H1 (cell line): ENCODE results near the gene RRN3. TPM values are rescaled to one million over a fixed set of nuclear protein-coding genes. Genes with fewer than 3 reads are reported as not detected.
"Not testable (repeated sequence)": the region's sequence is repeated elsewhere in the genome, so short reads cannot be mapped to it uniquely, and the experiment has no call there.

Experiments
- CTCF ChIA-PET: fragments of 300-600 bp; sonication (Branson Sonifier 250); formaldehyde crosslinking; loops from one replicate; lab custom pipeline; 2021; ENCODE audit not compliant: partially characterized antibody; lab: Charles Lee
- POLR2A ChIA-PET: fragments of 300-600 bp; sonication (Branson Sonifier 250); formaldehyde crosslinking; loops from one replicate; lab custom pipeline; 2021; ENCODE audit warnings: inconsistent platforms; ENCODE audit not compliant: partially characterized antibody; lab: Charles Lee
- DNase-seq, 2 experiments: peaks; one replicate each; pipeline versions ENCODE4 v3.0.0 to v3.0.0-alpha.2; 2010 to 2022; ENCODE audit warnings: low spot score in 2 of 2, low read depth in 1 of 2, mixed read lengths in 1 of 2
- FAIRE-seq: peaks from 2 replicates; lab custom pipeline; 2011; peaks lifted over from hg19 to GRCh38; lab: Jason Lieb, UNC
- H2AFZ ChIP-seq: 2 replicates; pipeline ENCODE4 v1.8.1; 2012; ENCODE audit warnings: low read length, inconsistent platforms
- H2AK5ac ChIP-seq: 2 replicates; pipeline ENCODE4 v1.6.1; 2013; ENCODE audit warnings: low read depth, low read length
- H2BK120ac ChIP-seq: replicated peaks from 2 replicates; pipeline ENCODE3; 2013; ENCODE audit warnings: low read depth, low read length, inconsistent platforms
- H2BK12ac ChIP-seq: 2 replicates; pipeline ENCODE4 v1.6.1; 2013; ENCODE audit warnings: low read depth, low read length
- H2BK15ac ChIP-seq: 2 replicates; pipeline ENCODE4 v1.6.1; 2013; ENCODE audit warnings: low read length
- H2BK20ac ChIP-seq: 2 replicates; pipeline ENCODE4 v1.6.1; 2013; ENCODE audit warnings: low read length
- H2BK5ac ChIP-seq: 2 replicates; pipeline ENCODE4 v1.6.1; 2013; ENCODE audit warnings: low read depth, low read length
- H3K14ac ChIP-seq: 2 replicates; pipeline ENCODE4 v1.6.1; 2013; ENCODE audit warnings: inconsistent platforms; ENCODE audit not compliant: insufficient read length
- H3K18ac ChIP-seq: 2 replicates; pipeline ENCODE4 v1.6.1; 2013; ENCODE audit warnings: low read length; ENCODE audit errors: extremely low read depth
- H3K23ac ChIP-seq: 2 replicates; pipeline ENCODE4 v1.6.1; 2013; ENCODE audit warnings: inconsistent platforms; ENCODE audit not compliant: insufficient read length
- H3K23me2 ChIP-seq: 2 replicates; pipeline ENCODE4 v1.6.1; 2013; ENCODE audit warnings: low read depth, low read length
- H3K27ac ChIP-seq: 2 replicates; pipeline ENCODE4 v1.6.1; 2011; ENCODE audit warnings: low read depth, low read length, inconsistent platforms
- H3K27me3 ChIP-seq, 4 experiments: replicated peaks in 1 of 4; 1 replicate in 1 of 4; 2 replicates in 3 of 4; pipeline versions ENCODE4 v1.6.1 to v1.8.1; 2011 to 2013; ENCODE audit warnings: low read length in 3 of 4, mild to moderate bottlenecking in 3 of 4, inconsistent platforms in 2 of 4, mixed read lengths in 2 of 4, moderate library complexity in 1 of 4; ENCODE audit not compliant: control insufficient read depth in 3 of 4, insufficient read depth in 3 of 4; ENCODE audit errors: extremely low read depth in 1 of 4
- H3K36me3 ChIP-seq, 4 experiments: 2 replicates each; pipeline versions ENCODE4 v1.6.1 to v1.8.1; 2011 to 2013; ENCODE audit warnings: mild to moderate bottlenecking in 4 of 4, low read length in 3 of 4, moderate library complexity in 2 of 4, control low read depth in 1 of 4, inconsistent platforms in 1 of 4; ENCODE audit not compliant: insufficient read depth in 4 of 4, control insufficient read depth in 2 of 4
- H3K4ac ChIP-seq: replicated peaks from 2 replicates; pipeline ENCODE3; 2013; ENCODE audit warnings: low read length, low read depth, mixed read lengths, inconsistent platforms; ENCODE audit not compliant: insufficient read length
- H3K4me1 ChIP-seq, 4 experiments: replicated peaks in 1 of 4; 1 replicate in 1 of 4; 2 replicates in 3 of 4; pipeline versions ENCODE4 v1.6.1 to v1.8.1; 2011 to 2013; ENCODE audit warnings: low read length in 3 of 4, inconsistent platforms in 2 of 4, mixed read lengths in 1 of 4; ENCODE audit not compliant: insufficient read depth in 4 of 4, control insufficient read depth in 3 of 4
- H3K4me2 ChIP-seq, 2 experiments: 2 replicates each; pipeline versions ENCODE4 v1.6.1 to v1.8.1; 2011 to 2013; ENCODE audit warnings: low read depth in 2 of 2, low read length in 2 of 2, control low read depth in 1 of 2, inconsistent platforms in 1 of 2, mild to moderate bottlenecking in 1 of 2; ENCODE audit not compliant: insufficient read depth in 1 of 2
- H3K4me3 ChIP-seq, 4 experiments: fragments of 200-600, 300-600 bp in 1 of 4; sonication (generic), shearing (Covaris generic), sonication (Bioruptor Twin) in 1 of 4; 2 replicates each; pipeline versions ENCODE4 v1.5.1 to v1.8.1; 2011 to 2016; ENCODE audit warnings: low read length in 4 of 4, low read depth in 3 of 4, control low read depth in 2 of 4, inconsistent platforms in 2 of 4, mild to moderate bottlenecking in 2 of 4, mixed read lengths in 1 of 4, moderate library complexity in 1 of 4; ENCODE audit not compliant: insufficient read depth in 2 of 4; ENCODE audit errors: extremely low read depth in 1 of 4
- H3K56ac ChIP-seq: replicated peaks from 2 replicates; pipeline ENCODE3; 2013; ENCODE audit warnings: low read depth, mild to moderate bottlenecking, mixed read lengths, low read length, inconsistent platforms; ENCODE audit not compliant: insufficient read length
- H3K79me1 ChIP-seq: 2 replicates; pipeline ENCODE4 v1.6.1; 2013; ENCODE audit warnings: low read depth, low read length, control low read depth
- H3K79me2 ChIP-seq, 2 experiments: 2 replicates each; pipeline versions ENCODE4 v1.6.1 to v1.8.1; 2012 to 2013; ENCODE audit warnings: low read length in 2 of 2, mild to moderate bottlenecking in 2 of 2, inconsistent platforms in 1 of 2; ENCODE audit not compliant: insufficient read depth in 2 of 2, control insufficient read depth in 1 of 2
- H3K9ac ChIP-seq, 4 experiments: replicated peaks in 1 of 4; 1 replicate in 1 of 4; 2 replicates in 3 of 4; pipeline versions ENCODE4 v1.6.1 to v1.8.1; 2011 to 2013; ENCODE audit warnings: low read depth in 3 of 4, low read length in 3 of 4, control low read depth in 2 of 4, mild to moderate bottlenecking in 2 of 4, moderate library complexity in 2 of 4, inconsistent platforms in 1 of 4; ENCODE audit errors: extremely low read depth in 1 of 4
- H3K9me3 ChIP-seq, 2 experiments: 2 replicates each; pipeline versions ENCODE4 v1.6.1 to v1.8.1; 2012 to 2013; ENCODE audit warnings: mild to moderate bottlenecking in 2 of 2, moderate library complexity in 2 of 2, control low read depth in 1 of 2, inconsistent platforms in 1 of 2, low read depth in 1 of 2, low read length in 1 of 2, mixed read lengths in 1 of 2; ENCODE audit not compliant: insufficient read depth in 2 of 2
- H4K20me1 ChIP-seq, 2 experiments: replicated peaks in 1 of 2; 2 replicates each; pipeline versions ENCODE3 to v1.8.1; 2011 to 2013; ENCODE audit warnings: inconsistent platforms in 2 of 2, low read length in 2 of 2, mild to moderate bottlenecking in 1 of 2; ENCODE audit not compliant: insufficient read depth in 2 of 2, control insufficient read depth in 1 of 2
- H4K5ac ChIP-seq: 2 replicates; pipeline ENCODE4 v1.6.1; 2013; ENCODE audit warnings: low read length, low read depth, mixed read lengths, inconsistent platforms; ENCODE audit not compliant: insufficient read length
- H4K8ac ChIP-seq: 2 replicates; pipeline ENCODE4 v1.8.0; 2013; ENCODE audit warnings: mild to moderate bottlenecking, moderate library complexity, low read length, inconsistent platforms; ENCODE audit not compliant: insufficient read depth; ENCODE audit errors: extremely low read depth
- H4K91ac ChIP-seq: replicated peaks from 2 replicates; pipeline ENCODE3; 2013; ENCODE audit warnings: low read length, mixed read lengths, inconsistent platforms; ENCODE audit not compliant: insufficient read length
- WGBS, 2 experiments: shearing (Covaris generic) in 1 of 2; methylation state at CpG; one replicate each; pipeline versions ENCODE4 v1.1.6 to v1.1.7; 2013 to 2015; ENCODE audit warnings: low lambda C conversion rate in 2 of 2, mixed read lengths in 2 of 2, inconsistent platforms in 1 of 2, low coverage in 1 of 2, missing lambda C conversion rate in 1 of 2; ENCODE audit not compliant: insufficient replicate concordance in 2 of 2, insufficient coverage in 1 of 2, insufficient read length in 1 of 2; ENCODE audit errors: extremely low coverage in 1 of 2, missing lambda C conversion rate in 1 of 2; 5-methylcytosine and 5-hydroxymethylcytosine counted together
- polyA plus RNA-seq, 7 experiments: library from polyadenylated mRNA; depleted of rRNA in 3 of 7; stranded (reverse) in 5 of 7; unstranded in 2 of 7; fragments of >200 nt in 5 of 7; fragments of 200-250 nt in 2 of 7; gene quantifications; 1 replicate in 5 of 7; 2 replicates in 1 of 7; 4 replicates in 1 of 7; pipeline versions ENCODE4 v1.2.1 to v1.2.3, GENCODE V29; 2011 to 2013; ENCODE audit warnings: missing spikeins in 2 of 7, mixed read lengths in 2 of 7
- total RNA-seq: library from RNA; stranded (reverse); fragmentation: NEBNext Ultra II Directional; extraction: Animal tissue kit (Norgen Biotek cat#: 25700); gene quantifications from 2 replicates; pipeline ENCODE4 v1.2.1, GENCODE V29; 2021

The RRN3 gene
- total and polyA plus RNA-seq, 2 of the 8 experiments (the other 6 are each of a cell fraction or from before 2014, with no cell fraction given): 15.1 to 26.0 TPM

GRCh38 chr16:15142107-15142890 is 48.2 kb upstream of the RRN3 start:
- H2AFZ ChIP-seq, H3K36me3 ChIP-seq, H3K18ac ChIP-seq, H3K9me3 ChIP-seq, H4K91ac ChIP-seq, H3K4ac ChIP-seq, H2BK20ac ChIP-seq, FAIRE-seq, H3K79me1 ChIP-seq, H3K9ac ChIP-seq, H3K4me3 ChIP-seq, CTCF ChIA-PET, POLR2A ChIA-PET, DNase-seq, H3K14ac ChIP-seq, H2BK5ac ChIP-seq, H2BK12ac ChIP-seq, H3K56ac ChIP-seq, H2AK5ac ChIP-seq, H3K27ac ChIP-seq, H4K8ac ChIP-seq, H4K5ac ChIP-seq, H2BK120ac ChIP-seq, H3K23ac ChIP-seq, H3K4me2 ChIP-seq, H4K20me1 ChIP-seq, H2BK15ac ChIP-seq, H3K27me3 ChIP-seq, H3K23me2 ChIP-seq: not testable (repeated sequence)
- Histone ChIP-seq H3K79me2 (peaks cover 7 to 55% of the 10 kb centered on the region in 2 experiments; a peak in 3 of 4 replicates), H3K4me1 (peaks cover 5 to 24% (median 14%) of the 10 kb centered on the region in 4 experiments)
- WGBS, 2 experiments: 88% methylated on average over 11 of the region's 27 CpGs; no CpG with 5 or more reads in 1 of the 2 experiments
